Heart right ventricle (tissue), 16 donors: Measurements from ENCODE around the gene HID1. TPM values are rescaled to one million over a fixed set of nuclear protein-coding genes. Genes with fewer than 3 reads are reported as not detected.
"Not testable (repeated sequence)": the region's sequence is repeated elsewhere in the genome, so short reads cannot be mapped to it uniquely, and the experiment has no call there.

Source experiments
- ATAC-seq, 8 donors: fragments of 200-7000 bp; cut with Tn5 transposase; one replicate each; pipeline ENCODE4 v1.9.1; 2020; ENCODE audit warnings: mild to moderate bottlenecking in 8 of 8, moderate library complexity in 8 of 8, moderate number of reproducible peaks in 1 of 8
- DNase-seq, 2 donors: peaks; one replicate each; pipeline ENCODE4 v3.0.0-alpha.2; 2020
- H3K27ac ChIP-seq, 10 donors: fragments of 200-600 bp; sonication (generic) in 2 of 10; one replicate each; pipeline versions ENCODE4 v1.5.0 to v1.8.0; 2020 to 2022; ENCODE audit warnings: mild to moderate bottlenecking in 3 of 10
- H3K27me3 ChIP-seq, 7 donors: fragments of 200-600 bp; one replicate each; pipeline ENCODE4 v1.8.0; 2021 to 2022; ENCODE audit warnings: mild to moderate bottlenecking in 2 of 7
- H3K36me3 ChIP-seq, 9 donors: fragments of 200-600 bp; sonication (generic) in 1 of 9; one replicate each; pipeline versions ENCODE4 v1.5.0 to v1.8.0; 2020 to 2022; ENCODE audit warnings: mild to moderate bottlenecking in 2 of 9
- H3K4me1 ChIP-seq, 9 donors: fragments of 200-600 bp; sonication (generic) in 1 of 9; one replicate each; pipeline versions ENCODE4 v1.5.0 to v1.8.0; 2020 to 2022; ENCODE audit warnings: mild to moderate bottlenecking in 4 of 9
- H3K4me3 ChIP-seq, 10 donors: fragments of 200-600 bp; sonication (generic) in 2 of 10; one replicate each; pipeline versions ENCODE4 v1.5.0 to v1.8.0; 2020 to 2022; ENCODE audit warnings: mild to moderate bottlenecking in 7 of 10, moderate library complexity in 2 of 10
- H3K9me3 ChIP-seq, 11 donors: fragments of 200-600 bp in 10 of 11; sonication (generic) in 2 of 11; one replicate each; pipeline versions ENCODE4 v1.5.0 to v1.8.0; 2013 to 2022; ENCODE audit warnings: mild to moderate bottlenecking in 2 of 11, control low read depth in 1 of 11, moderate library complexity in 1 of 11
- CTCF ChIP-seq, 9 donors: fragments of 200-600 bp; sonication (generic) in 2 of 9; IDR thresholded peaks; one replicate each; pipeline versions ENCODE4 v1.5.0 to v1.8.0; 2021 to 2022; ENCODE audit warnings: antibody characterized with exemption in 9 of 9, mild to moderate bottlenecking in 5 of 9, moderate library complexity in 1 of 9
- WGBS, 2 donors: extraction: QIAGEN DNeasy Blood & Tissue Kit; methylation state at CpG; one replicate each; pipeline ENCODE4 v1.1.7; 2013; ENCODE audit warnings: inconsistent platforms in 1 of 2; 5-methylcytosine and 5-hydroxymethylcytosine counted together
- intact Hi-C, 10 donors: fragments of 100-400 bp; cut with DNase I; formaldehyde crosslinking; loops; one replicate each; pipeline versions ENCODE4 v1.11.1 to v1.14.2; 2022
- polyA plus RNA-seq, 2 donors: library from polyadenylated mRNA; stranded (reverse); fragments of 200-250 nt; gene quantifications; one replicate each; pipeline ENCODE4 v1.2.3, GENCODE V29; 2013
- total RNA-seq, 10 donors: library from RNA; stranded (reverse); fragmentation: NEBNext Ultra II Directional in 3 of 10; extraction: Animal tissue kit (Norgen Biotek cat#: 25700) in 3 of 10; gene quantifications; one replicate each; pipeline versions ENCODE4 v1.2.1 to v1.2.4, GENCODE V29; 2021 to 2023
- donor health status: Arrhythmogenic right ventricular cardiomyopathy.
- donor health status: ischemic (EF 13 %, LVEDD 7.1; RV severe dilation, severe dysfunction).
- donor health status: healthy with polysubstance abuse.
- donor health status: DM: no; HTN: yes; CAD: no.
- donor health status: DM: no; HTN: no; CAD: no.
- donor health status: ischemic (EF 25% LVEDD 6.9; RV normal size, moderate dysfunction).
- donor health status: ischemic (EF 25% LVEDD 5.7; RV mildly dilated, moderate dysfunction).
- donor health status: healthy.
- donor health status: DM: yes; HTN: yes; CAD: no.
- donor health status: Ischemic cardiomyopathy.
- donor health status: ischemic (EF 35%, LVEDD 5.7; RV mildly dilated, moderate dysfunction).
- donor health status: nonischemic (EF 11% LVEDD 7.7; RV severe dilation, severe dysfunction).
- donor health status: DM: yes; HTN: yes; CAD: no.
- donor health status: PGD.
- donor health status: ischemic (EF 29% LVEDD 5.4; RV normal size, mild dysfunction).
- donor health status: nonischemic (EF 23%, LVEDD 6.1; RV moderate dilation, normal function).

Gene HID1
- total and polyA plus RNA-seq, 12 donors, result 3.9 to 23.8 (median 9.5) TPM

- Histone ChIP-seq H3K4me3 (no peak overlapping the region), H3K36me3 (no peaks in the 10 kb centered on the region), H3K27me3 (peaks cover 4 to 69% (median 55%) of the 10 kb centered on the region in 7 donors), H3K27ac (no peak overlapping the region), H3K9me3 (no peaks in the 10 kb centered on the region), H3K4me1 (peaks cover 0 to 10% (median 0%) of the 10 kb centered on the region in 9 donors)
- ATAC-seq (peak in 2 of 8 donors; percentile 32 to 40), DNase-seq (no peak)
- intact Hi-C loops, result no loop called here
- WGBS, 2 donors, result 54 to 67% methylated on average over 10 of the region's 10 CpGs
- TF ChIP-seq CTCF (IDR thresholded peaks at IDR 0.05), result no peak
These were observed 55.1 kb downstream of the HID1 start for GRCh38 chr17:74917430-74917829.

GRCh38 chr17:74916851-74917199, 55.7 kb downstream of the HID1 start:
- intact Hi-C loops, result no loop called here
- no peak overlapping the region for H3K27ac ChIP-seq
- H3K9me3 ChIP-seq, result no peaks in the 10 kb centered on the region
- peaks cover 0 to 10% (median 0%) of the 10 kb centered on the region in 9 donors for H3K4me1 ChIP-seq
- 90 to 93% methylated on average over 11 of the region's 11 CpGs for WGBS, 2 donors
- H3K4me3 ChIP-seq, result no peak overlapping the region
- TF ChIP-seq CTCF (IDR thresholded peaks at IDR 0.05), result no peak
- ATAC-seq (no peak), DNase-seq (no peak)
- H3K36me3 ChIP-seq, result no peaks in the 10 kb centered on the region
- H3K27me3 ChIP-seq, result peaks cover 4 to 64% (median 49%) of the 10 kb centered on the region in 7 donors

- 85 to 87% methylated on average over 13 of the region's 13 CpGs for WGBS, 2 donors
- Histone ChIP-seq H3K4me1 (peaks cover 0 to 10% (median 0%) of the 10 kb centered on the region in 9 donors), H3K27me3 (peaks cover 3 to 59% (median 45%) of the 10 kb centered on the region in 7 donors), H3K4me3 (no peak overlapping the region), H3K9me3 (no peaks in the 10 kb centered on the region), H3K36me3 (no peaks in the 10 kb centered on the region), H3K27ac (no peak overlapping the region)
- ATAC-seq, result no peak
- intact Hi-C loops, result no loop called here
- TF ChIP-seq CTCF (IDR thresholded peaks at IDR 0.05), result no peak
- DNase-seq, result no peak
These were observed 56.3 kb downstream of the HID1 start for GRCh38 chr17:74916136-74916850.

GRCh38 chr17:74911423-74911822, 61.1 kb downstream of the HID1 start:
- DNase-seq, H3K4me3 ChIP-seq, H3K27ac ChIP-seq, H3K36me3 ChIP-seq, ATAC-seq, intact Hi-C loops, H3K4me1 ChIP-seq, H3K9me3 ChIP-seq: not testable (repeated sequence)
- H3K27me3 ChIP-seq, result peaks cover 0 to 23% (median 11%) of the 10 kb centered on the region in 7 donors
- 66 to 68% methylated on average over 8 of the region's 8 CpGs for WGBS, 2 donors

- H3K4me3 ChIP-seq, intact Hi-C loops, H3K36me3 ChIP-seq, H3K4me1 ChIP-seq, ATAC-seq, H3K9me3 ChIP-seq, DNase-seq, H3K27ac ChIP-seq: not testable (repeated sequence)
- H3K27me3 ChIP-seq, result peaks cover 0 to 17% (median 14%) of the 10 kb centered on the region in 7 donors
- 68 to 70% methylated on average over 4 of the region's 4 CpGs for WGBS, 2 donors
These were observed 63.5 kb downstream of the HID1 start for GRCh38 chr17:74909097-74909496.
